ENCODE results near the gene DGAT2L6. TPM values are rescaled to one million over a fixed set of nuclear protein-coding genes. Genes with fewer than 3 reads are reported as not detected.
"Not testable (repeated sequence)": the region's sequence is repeated elsewhere in the genome, so short reads cannot be mapped to it uniquely, and the experiment has no call there.

Gene DGAT2L6
- total RNA-seq, 4 donors from 2014 or later = not detected

DNA sequence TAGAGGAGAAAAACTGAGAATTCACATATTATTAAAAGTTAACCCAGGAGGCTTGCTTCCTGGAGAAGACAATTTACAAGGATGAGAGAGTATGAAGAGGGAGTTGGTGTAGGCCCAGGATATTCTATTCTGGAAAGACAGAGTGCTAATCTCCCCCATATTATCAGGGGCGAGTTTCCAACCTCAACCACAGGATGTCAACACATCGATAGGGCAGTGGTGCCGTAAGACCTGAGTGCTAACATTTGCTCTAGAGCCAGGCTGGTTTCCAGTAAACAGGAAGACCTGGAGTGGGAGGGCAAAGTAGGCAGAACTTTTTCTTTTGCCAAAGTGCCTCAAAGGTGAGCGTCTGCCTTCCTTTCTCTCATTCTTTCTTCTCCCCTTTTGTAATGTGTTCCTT is 54.4 kb downstream of the DGAT2L6 start:
- no peak overlapping the region for H3K4me3 ChIP-seq
- intact Hi-C loops (cut with DNase I; ENCODE audit: low total_unique reads) (no loop called here), in situ Hi-C loops (cut with MboI; ENCODE audit: low sequenced_read_pairs in 4 of 4) (no loop called here)
- H3K27ac ChIP-seq = no peak overlapping the region
- ATAC-seq (no peak), DNase-seq (no peak)
- no peak for TF ChIP-seq POLR2A (IDR thresholded peaks at IDR 0.05)
- TF ChIP-seq, protein P1, sequence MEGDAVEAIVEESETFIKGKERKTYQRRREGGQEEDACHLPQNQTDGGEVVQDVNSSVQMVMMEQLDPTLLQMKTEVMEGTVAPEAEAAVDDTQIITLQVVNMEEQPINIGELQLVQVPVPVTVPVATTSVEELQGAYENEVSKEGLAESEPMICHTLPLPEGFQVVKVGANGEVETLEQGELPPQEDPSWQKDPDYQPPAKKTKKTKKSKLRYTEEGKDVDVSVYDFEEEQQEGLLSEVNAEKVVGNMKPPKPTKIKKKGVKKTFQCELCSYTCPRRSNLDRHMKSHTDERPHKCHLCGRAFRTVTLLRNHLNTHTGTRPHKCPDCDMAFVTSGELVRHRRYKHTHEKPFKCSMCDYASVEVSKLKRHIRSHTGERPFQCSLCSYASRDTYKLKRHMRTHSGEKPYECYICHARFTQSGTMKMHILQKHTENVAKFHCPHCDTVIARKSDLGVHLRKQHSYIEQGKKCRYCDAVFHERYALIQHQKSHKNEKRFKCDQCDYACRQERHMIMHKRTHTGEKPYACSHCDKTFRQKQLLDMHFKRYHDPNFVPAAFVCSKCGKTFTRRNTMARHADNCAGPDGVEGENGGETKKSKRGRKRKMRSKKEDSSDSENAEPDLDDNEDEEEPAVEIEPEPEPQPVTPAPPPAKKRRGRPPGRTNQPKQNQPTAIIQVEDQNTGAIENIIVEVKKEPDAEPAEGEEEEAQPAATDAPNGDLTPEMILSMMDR (IDR thresholded peaks at IDR 0.05 in 4 of 5, conservative IDR thresholded peaks at IDR 0.05 in 1 of 5) = no peak
- H3K9me3 ChIP-seq = no peaks in the 10 kb centered on the region
- H3K4me1 ChIP-seq = no peaks in the 10 kb centered on the region
- H3K27me3 ChIP-seq = peaks cover 0 to 3% (median 0%) of the 10 kb centered on the region in 3 donors
- no peaks in the 10 kb centered on the region for H3K36me3 ChIP-seq

DNA sequence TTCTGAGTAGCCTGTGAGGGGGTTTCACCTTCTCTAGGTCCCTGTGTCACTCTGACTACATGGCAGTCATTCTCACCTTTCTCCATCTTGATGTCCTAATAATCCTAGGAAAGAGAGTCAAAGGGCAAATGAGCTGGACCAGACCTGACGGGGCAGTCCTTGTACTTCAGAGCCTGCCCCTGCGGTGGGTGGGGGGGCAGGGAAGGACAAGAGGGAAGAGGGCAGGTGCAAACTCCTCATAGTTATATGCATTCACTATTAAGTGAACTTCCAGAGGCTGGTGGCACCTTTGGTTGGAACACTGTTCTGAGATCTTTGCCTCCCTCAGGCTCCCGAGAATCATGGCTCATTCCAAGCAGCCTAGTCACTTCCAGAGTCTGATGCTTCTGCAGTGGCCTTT is 57.1 kb downstream of the DGAT2L6 start, which contains the start of gene AWAT1:
TSS of gene AWAT1 (plus strand) at position 301 of the 400 bp plus-strand sequence. CDS start at position 342, 41 bp downstream.
- ATAC-seq (no peak), DNase-seq (no peak)
- no peak within 1 kb of the TSS for H3K4me3 ChIP-seq
- H3K4me1 ChIP-seq = no peaks in the 10 kb centered on the region
- peaks cover 0 to 3% (median 0%) of the 10 kb centered on the region in 3 donors for H3K27me3 ChIP-seq
- H3K36me3 ChIP-seq = no peaks in the 10 kb centered on the region
- intact Hi-C loops (cut with DNase I; ENCODE audit: low total_unique reads) (no loop called here), in situ Hi-C loops (cut with MboI; ENCODE audit: low sequenced_read_pairs in 4 of 4) (no loop called here)
- no peaks in the 10 kb centered on the region for H3K9me3 ChIP-seq
- TF ChIP-seq POLR2A (IDR thresholded peaks at IDR 0.05) = no peak
- TF ChIP-seq, protein P1 (IDR thresholded peaks at IDR 0.05 in 4 of 5, conservative IDR thresholded peaks at IDR 0.05 in 1 of 5) = no peak
- no peak within 1 kb of the TSS for H3K27ac ChIP-seq

DNA sequence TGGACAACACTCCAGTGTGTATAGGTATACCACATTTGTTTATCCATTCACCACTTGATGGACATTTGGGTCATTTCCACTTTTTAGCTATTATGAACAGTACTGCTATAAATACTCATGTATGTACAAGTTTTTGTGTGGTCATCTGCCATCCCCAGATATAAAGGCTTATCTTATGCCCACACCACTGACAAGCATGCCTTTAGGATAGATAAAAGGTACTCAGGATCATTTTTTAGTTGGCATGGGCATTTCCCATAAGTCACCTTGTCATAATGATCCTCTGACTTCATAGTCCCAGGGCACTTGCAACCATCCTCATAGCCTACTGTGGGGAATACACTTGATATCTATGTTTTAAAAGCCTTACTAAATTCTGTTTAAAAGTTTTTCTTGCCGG is 63.5 kb downstream of the DGAT2L6 start:
- Histone ChIP-seq H3K36me3 (no peaks in the 10 kb centered on the region), H3K4me3 (no peak overlapping the region), H3K4me1 (no peaks in the 10 kb centered on the region), H3K27me3 (no peaks in the 10 kb centered on the region), H3K9me3 (no peaks in the 10 kb centered on the region), H3K27ac (no peak overlapping the region)
- in situ Hi-C loops (cut with MboI; ENCODE audit: low sequenced_read_pairs in 4 of 4) = no loop called here
- no peak for DNase-seq
- TF ChIP-seq POLR2A (IDR thresholded peaks at IDR 0.05) = no peak
- intact Hi-C loops (cut with DNase I; ENCODE audit: low total_unique reads) = no loop called here
- no peak for ATAC-seq

DNA sequence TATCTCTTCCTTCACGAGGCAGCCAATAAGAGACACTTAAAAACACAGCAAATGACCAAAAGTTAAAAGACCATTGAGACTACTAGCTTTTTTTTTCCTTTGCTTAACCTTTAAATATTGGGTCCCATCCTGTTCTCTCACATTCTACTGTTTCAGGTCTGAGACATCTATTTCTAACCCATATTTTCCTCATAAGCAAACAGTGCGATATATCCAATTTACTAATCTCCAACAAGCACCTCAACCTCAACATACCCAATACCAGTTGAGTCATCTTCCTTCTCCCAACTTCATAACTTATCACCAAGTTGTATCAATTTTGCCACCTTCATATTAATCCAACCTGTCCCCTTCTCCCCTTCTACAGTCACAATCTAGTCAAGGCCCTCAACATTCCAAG is 64.2 kb downstream of the DGAT2L6 start:
- no peaks in the 10 kb centered on the region for H3K27me3 ChIP-seq
- no peaks in the 10 kb centered on the region for H3K4me1 ChIP-seq
- no peaks in the 10 kb centered on the region for H3K9me3 ChIP-seq
- no peak overlapping the region for H3K4me3 ChIP-seq
- in situ Hi-C loops (cut with MboI; ENCODE audit: low sequenced_read_pairs in 4 of 4) = no loop called here
- H3K27ac ChIP-seq = no peak overlapping the region
- DNase-seq (no peak), ATAC-seq (no peak)
- H3K36me3 ChIP-seq = no peaks in the 10 kb centered on the region
- intact Hi-C loops (cut with DNase I; ENCODE audit: low total_unique reads) = no loop called here
- no peak for TF ChIP-seq POLR2A (IDR thresholded peaks at IDR 0.05)
- TF ChIP-seq, protein P1 (IDR thresholded peaks at IDR 0.05 in 4 of 5, conservative IDR thresholded peaks at IDR 0.05 in 1 of 5) = no peak

DNA sequence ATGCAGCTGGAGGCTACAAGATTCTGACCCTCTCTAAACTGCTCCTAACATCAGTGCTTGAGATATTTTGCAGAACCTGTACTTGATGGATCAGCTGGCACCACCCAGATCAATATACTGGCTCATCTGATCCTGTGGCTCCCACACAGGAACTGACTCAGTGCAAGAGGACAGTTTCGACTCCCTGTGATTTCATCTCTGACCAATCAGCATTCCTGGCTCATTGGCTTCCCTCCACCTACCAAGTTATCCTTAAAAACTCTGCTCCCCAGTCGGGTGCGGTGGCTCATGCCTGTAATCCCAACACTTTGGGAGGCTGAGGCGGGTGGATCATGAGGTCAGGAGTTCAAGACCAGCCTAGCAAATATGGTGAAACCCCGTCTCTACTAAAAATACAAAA is 66.3 kb downstream of the DGAT2L6 start:
- in situ Hi-C loops (cut with MboI; ENCODE audit: low sequenced_read_pairs in 4 of 4) = not testable (repeated sequence)

DNA sequence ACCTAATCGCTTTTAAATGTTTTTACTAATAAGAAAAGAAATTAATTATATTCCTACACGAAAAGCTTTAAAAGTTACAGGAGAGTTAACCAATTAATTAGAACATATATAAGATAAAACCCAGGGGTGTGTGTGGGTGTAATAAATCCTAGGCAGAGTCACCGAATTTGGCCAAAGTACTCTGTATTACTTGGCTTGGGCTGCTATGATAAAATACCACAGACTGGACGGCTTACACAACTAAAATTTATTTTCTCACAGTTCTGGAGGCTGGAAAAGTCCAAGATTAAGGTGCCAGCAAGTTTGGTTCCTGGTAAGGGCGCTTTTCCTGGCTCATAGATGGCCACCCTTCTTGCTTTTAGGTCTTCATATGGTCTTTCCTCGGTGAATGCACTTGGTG is 67.6 kb downstream of the DGAT2L6 start:
- no peaks in the 10 kb centered on the region for H3K36me3 ChIP-seq
- H3K4me1 ChIP-seq = no peaks in the 10 kb centered on the region
- no peak overlapping the region for H3K4me3 ChIP-seq
- in situ Hi-C loops (cut with MboI; ENCODE audit: low sequenced_read_pairs in 4 of 4) (no loop called here), intact Hi-C loops (cut with DNase I; ENCODE audit: low total_unique reads) (no loop called here)
- no peaks in the 10 kb centered on the region for H3K27me3 ChIP-seq
- H3K27ac ChIP-seq = no peak overlapping the region
- DNase-seq (no peak), ATAC-seq (no peak)
- no peak for TF ChIP-seq POLR2A (IDR thresholded peaks at IDR 0.05)
- TF ChIP-seq, protein P1 (IDR thresholded peaks at IDR 0.05 in 4 of 5, conservative IDR thresholded peaks at IDR 0.05 in 1 of 5) = no peak
- no peaks in the 10 kb centered on the region for H3K9me3 ChIP-seq

More for the DNA sequence above, 66.3 kb downstream of the DGAT2L6 start:
- ATAC-seq; H3K27ac ChIP-seq; H3K9me3 ChIP-seq; DNase-seq; intact Hi-C loops (cut with DNase I; ENCODE audit: low total_unique reads); H3K36me3 ChIP-seq; H3K4me1 ChIP-seq; H3K4me3 ChIP-seq; H3K27me3 ChIP-seq: not testable (repeated sequence)

Measured in gastrocnemius medialis (tissue), 4 donors.